Mesendoderm (in vitro differentiated cells): ENCODE results near the gene INHBB.

Source experiments
- DNase-seq: peaks from one replicate; pipeline ENCODE4 v3.0.0; 2013
- H2AK5ac ChIP-seq: 2 replicates; pipeline ENCODE4 v1.6.1; 2013; ENCODE audit warnings: low read length, inconsistent platforms
- H2BK120ac ChIP-seq: 2 replicates; pipeline ENCODE4 v1.6.1; 2013; ENCODE audit warnings: low read depth, mild to moderate bottlenecking, low read length, moderate library complexity, mixed read lengths
- H2BK15ac ChIP-seq: replicated peaks from 2 replicates; pipeline ENCODE4 v1.6.1; 2013; ENCODE audit warnings: low read depth, mild to moderate bottlenecking, moderate library complexity
- H2BK5ac ChIP-seq: 2 replicates; pipeline ENCODE4 v1.6.1; 2013; ENCODE audit warnings: low read length, inconsistent platforms
- H3K18ac ChIP-seq: 2 replicates; pipeline ENCODE4 v1.6.1; 2013; ENCODE audit warnings: mild to moderate bottlenecking, low read length, mixed read lengths
- H3K23ac ChIP-seq: one replicate; pipeline ENCODE4 v1.6.1; 2013; ENCODE audit warnings: low read length
- H3K27ac ChIP-seq: 2 replicates; pipeline ENCODE4 v1.5.1; 2013; ENCODE audit warnings: low read depth, mild to moderate bottlenecking, inconsistent platforms, low read length, moderate library complexity
- H3K27me3 ChIP-seq: 2 replicates; pipeline ENCODE4 v1.6.1; 2013; ENCODE audit warnings: low read length, control low read depth, mild to moderate bottlenecking, inconsistent platforms; ENCODE audit not compliant: insufficient read depth, poor library complexity
- H3K36me3 ChIP-seq: 2 replicates; pipeline ENCODE4 v1.6.1; 2013; ENCODE audit warnings: low read length, inconsistent platforms; ENCODE audit not compliant: control insufficient read depth, insufficient read depth
- H3K4ac ChIP-seq: one replicate; pipeline ENCODE4 v1.6.1; 2013; ENCODE audit warnings: low read depth, mild to moderate bottlenecking, low read length, moderate library complexity
- H3K4me1 ChIP-seq: 2 replicates; pipeline ENCODE4 v1.6.1; 2013; ENCODE audit warnings: low read depth, low read length, inconsistent platforms; ENCODE audit not compliant: control insufficient read depth
- H3K4me2 ChIP-seq: 2 replicates; pipeline ENCODE4 v1.6.1; 2013; ENCODE audit warnings: low read length
- H3K4me3 ChIP-seq: 2 replicates; pipeline ENCODE4 v1.5.1; 2013; ENCODE audit warnings: mild to moderate bottlenecking, low read length
- H3K56ac ChIP-seq: one replicate; pipeline ENCODE4 v1.6.1; 2013; ENCODE audit warnings: low read length
- H3K79me1 ChIP-seq: 2 replicates; pipeline ENCODE4 v1.6.1; 2013; ENCODE audit warnings: low read length, inconsistent platforms
- H3K79me2 ChIP-seq: 2 replicates; pipeline ENCODE4 v1.6.1; 2013; ENCODE audit warnings: mild to moderate bottlenecking, low read length; ENCODE audit not compliant: control insufficient read depth, insufficient read depth
- H3K9ac ChIP-seq: 2 replicates; pipeline ENCODE4 v1.6.1; 2013; ENCODE audit warnings: low read length, inconsistent platforms
- H4K5ac ChIP-seq: one replicate; pipeline ENCODE4 v1.6.1; 2013; ENCODE audit warnings: low read length
- H4K8ac ChIP-seq: one replicate; pipeline ENCODE4 v1.6.1; 2013; ENCODE audit warnings: low read depth, mild to moderate bottlenecking, control low read depth, low read length, moderate library complexity
- WGBS: extraction: QIAGEN DNeasy Blood & Tissue Kit; methylation state at CpG from one replicate; pipeline ENCODE4 v1.1.7; 2013; ENCODE audit warnings: low lambda C conversion rate, missing lambda C conversion rate; ENCODE audit not compliant: insufficient coverage; ENCODE audit errors: extremely low coverage; 5-methylcytosine and 5-hydroxymethylcytosine counted together

The INHBB gene

GRCh38 chr2:120336749-120337148, 9.2 kb upstream of the INHBB start:
- no peak overlapping the region for H2BK15ac ChIP-seq
- H4K8ac ChIP-seq = no peak overlapping the region
- no peak overlapping the region for H3K4ac ChIP-seq
- DNase-seq = no peak
- no peak overlapping the region for H2AK5ac ChIP-seq
- no peaks in the 10 kb centered on the region for H3K36me3 ChIP-seq
- H3K18ac ChIP-seq = no peak overlapping the region
- no peak overlapping the region for H3K9ac ChIP-seq
- no peak overlapping the region for H3K27ac ChIP-seq
- H3K4me1 ChIP-seq = no peaks in the 10 kb centered on the region
- H3K79me2 ChIP-seq = no peaks in the 10 kb centered on the region
- H3K56ac ChIP-seq = no peak overlapping the region
- no peak overlapping the region for H2BK5ac ChIP-seq
- H3K27me3 ChIP-seq = no peaks in the 10 kb centered on the region
- no peaks in the 10 kb centered on the region for H3K79me1 ChIP-seq
- no CpG with 5 or more reads among the region's 8 CpGs for WGBS
- H4K5ac ChIP-seq = no peak overlapping the region
- no peak overlapping the region for H3K23ac ChIP-seq
- H3K4me2 ChIP-seq = no peak overlapping the region
- H3K4me3 ChIP-seq = no peak overlapping the region
- no peak overlapping the region for H2BK120ac ChIP-seq

DNA sequence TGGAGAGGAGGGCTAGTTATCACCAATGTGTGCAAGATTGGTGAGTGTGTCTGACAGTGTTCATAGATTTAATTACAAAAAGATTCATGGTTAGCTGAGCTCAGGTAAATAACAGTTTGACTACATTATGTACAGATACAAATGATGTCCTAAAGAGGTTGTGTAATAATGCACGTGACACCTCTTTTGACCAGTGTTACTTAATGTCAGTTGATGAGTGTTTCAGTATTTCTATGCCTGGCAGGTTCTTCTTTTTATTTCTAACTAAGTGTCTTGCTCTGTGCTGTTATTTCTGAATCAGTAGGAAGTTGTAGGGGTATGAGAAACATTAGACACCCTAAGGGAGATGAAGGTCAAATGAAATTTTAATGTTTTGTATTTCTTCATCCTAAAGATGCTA, 7.9 kb upstream of the INHBB start:
- Histone ChIP-seq H3K27me3 (no peaks in the 10 kb centered on the region), H3K36me3 (no peaks in the 10 kb centered on the region), H3K79me2 (no peaks in the 10 kb centered on the region), H3K27ac (no peak overlapping the region), H3K4ac (no peak overlapping the region), H3K79me1 (no peaks in the 10 kb centered on the region), H2BK15ac (no peak overlapping the region), H4K5ac (no peak overlapping the region), H2BK120ac (no peak overlapping the region), H2BK5ac (no peak overlapping the region), H3K18ac (no peak overlapping the region), H3K4me1 (no peaks in the 10 kb centered on the region), H3K23ac (no peak overlapping the region), H3K4me2 (no peak overlapping the region), H4K8ac (no peak overlapping the region), H3K56ac (no peak overlapping the region), H3K4me3 (no peak overlapping the region), H3K9ac (no peak overlapping the region), H2AK5ac (no peak overlapping the region)
- WGBS = no CpG with 5 or more reads among the region's 1 CpG
- DNase-seq = no peak

DNA sequence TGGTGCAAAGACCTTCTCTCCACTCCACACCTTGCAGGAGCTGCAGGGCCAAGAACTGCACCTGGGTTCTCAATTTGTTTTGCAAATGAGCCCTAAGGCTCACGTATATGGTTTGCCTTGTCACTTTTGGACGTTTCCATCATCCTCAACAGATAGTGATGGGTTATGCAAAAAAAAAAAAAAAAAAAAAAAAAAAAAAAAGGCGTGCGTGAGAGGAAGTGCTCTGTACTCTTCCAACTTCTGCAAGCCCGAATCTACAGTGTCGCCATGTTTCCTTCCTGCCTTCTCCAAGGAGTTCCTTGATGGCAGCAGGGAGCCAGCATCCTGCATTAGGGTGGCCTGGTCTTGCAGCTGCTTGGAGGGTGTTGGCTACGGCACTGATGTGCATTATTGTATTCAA, 4.0 kb upstream of the INHBB start:
- no peaks in the 10 kb centered on the region for H3K79me1 ChIP-seq
- DNase-seq = no peak
- no peak overlapping the region for H3K9ac ChIP-seq
- no peak overlapping the region for H3K56ac ChIP-seq
- H2BK15ac ChIP-seq = no peak overlapping the region
- H3K79me2 ChIP-seq = no peaks in the 10 kb centered on the region
- H3K36me3 ChIP-seq = no peaks in the 10 kb centered on the region
- no peak overlapping the region for H4K8ac ChIP-seq
- WGBS = no CpG with 5 or more reads among the region's 7 CpGs
- no peak overlapping the region for H3K4me2 ChIP-seq
- H3K27ac ChIP-seq = no peak overlapping the region
- no peak overlapping the region for H3K18ac ChIP-seq
- H3K4me3 ChIP-seq = no peak overlapping the region
- H3K27me3 ChIP-seq = peaks cover 32% of the 10 kb centered on the region
- H2AK5ac ChIP-seq = no peak overlapping the region
- H2BK5ac ChIP-seq = no peak overlapping the region
- no peak overlapping the region for H3K23ac ChIP-seq
- H3K4ac ChIP-seq = no peak overlapping the region
- no peak overlapping the region for H4K5ac ChIP-seq
- H2BK120ac ChIP-seq = no peak overlapping the region
- no peaks in the 10 kb centered on the region for H3K4me1 ChIP-seq

GRCh38 chr2:120342446-120342845, 3.5 kb upstream of the INHBB start:
- H4K8ac ChIP-seq = no peak overlapping the region
- no peaks in the 10 kb centered on the region for H3K79me1 ChIP-seq
- H3K79me2 ChIP-seq = no peaks in the 10 kb centered on the region
- H2BK120ac ChIP-seq = no peak overlapping the region
- H3K18ac ChIP-seq = no peak overlapping the region
- peaks cover 36% of the 10 kb centered on the region for H3K27me3 ChIP-seq
- H3K27ac ChIP-seq = no peak overlapping the region
- H2BK5ac ChIP-seq = no peak overlapping the region
- DNase-seq = no peak
- no peak overlapping the region for H3K23ac ChIP-seq
- no peak overlapping the region for H4K5ac ChIP-seq
- H3K36me3 ChIP-seq = no peaks in the 10 kb centered on the region
- WGBS = no CpG with 5 or more reads among the region's 7 CpGs
- H2BK15ac ChIP-seq = no peak overlapping the region
- no peak overlapping the region for H3K4me3 ChIP-seq
- no peak overlapping the region for H3K4me2 ChIP-seq
- H2AK5ac ChIP-seq = no peak overlapping the region
- no peak overlapping the region for H3K4ac ChIP-seq
- H3K4me1 ChIP-seq = no peaks in the 10 kb centered on the region
- no peak overlapping the region for H3K56ac ChIP-seq
- H3K9ac ChIP-seq = no peak overlapping the region

GRCh38 chr2:120343100-120343432, 2.9 kb upstream of the INHBB start:
- Histone ChIP-seq H2BK15ac (no peak overlapping the region), H3K9ac (no peak overlapping the region), H3K4me2 (no peak overlapping the region), H3K56ac (no peak overlapping the region), H3K18ac (no peak overlapping the region), H3K79me2 (no peaks in the 10 kb centered on the region), H4K8ac (no peak overlapping the region), H3K36me3 (no peaks in the 10 kb centered on the region), H2AK5ac (no peak overlapping the region), H3K4me3 (no peak overlapping the region), H3K79me1 (no peaks in the 10 kb centered on the region), H3K27me3 (peaks cover 42% of the 10 kb centered on the region), H3K27ac (no peak overlapping the region), H2BK120ac (no peak overlapping the region), H4K5ac (no peak overlapping the region), H2BK5ac (no peak overlapping the region), H3K23ac (no peak overlapping the region), H3K4ac (no peak overlapping the region), H3K4me1 (no peaks in the 10 kb centered on the region)
- no CpG with 5 or more reads among the region's 5 CpGs for WGBS
- DNase-seq = no peak

- H3K4me3 ChIP-seq = no peak overlapping the region
- peaks cover 47% of the 10 kb centered on the region for H3K27me3 ChIP-seq
- H3K79me2 ChIP-seq = no peaks in the 10 kb centered on the region
- H3K79me1 ChIP-seq = no peaks in the 10 kb centered on the region
- no peak overlapping the region for H3K18ac ChIP-seq
- peak; percentile 89 for DNase-seq
- H3K27ac ChIP-seq = no peak overlapping the region
- no peak overlapping the region for H3K4ac ChIP-seq
- H2BK120ac ChIP-seq = no peak overlapping the region
- H4K8ac ChIP-seq = no peak overlapping the region
- H3K23ac ChIP-seq = no peak overlapping the region
- H3K4me2 ChIP-seq = peak overlapping the region; percentile 46
- no peak overlapping the region for H2BK5ac ChIP-seq
- H2BK15ac ChIP-seq = no peak overlapping the region
- H3K4me1 ChIP-seq = no peaks in the 10 kb centered on the region
- no peaks in the 10 kb centered on the region for H3K36me3 ChIP-seq
- whole genome bisulfite sequencing = no CpG with 5 or more reads among the region's 43 CpGs
- peak overlapping the region; percentile 25 for H3K56ac ChIP-seq
- no peak overlapping the region for H2AK5ac ChIP-seq
- H3K9ac ChIP-seq = no peak overlapping the region
- no peak overlapping the region for H4K5ac ChIP-seq
These were observed 2.4 kb upstream of the INHBB start for GRCh38 chr2:120343433-120344105.
